GM12891 (cell line): ENCODE data around the gene DCAF8.

Experiments used
- POLR2A ChIP-seq: IDR thresholded peaks from 2 replicates; pipeline ENCODE4 v1.6.1; 2011; ENCODE audit warnings: low read depth, low read length, control low read depth
- SPI1 ChIP-seq: IDR thresholded peaks from 2 replicates; pipeline ENCODE4 v1.6.1; 2011; ENCODE audit warnings: low read depth, low read length, control low read depth

DNA sequence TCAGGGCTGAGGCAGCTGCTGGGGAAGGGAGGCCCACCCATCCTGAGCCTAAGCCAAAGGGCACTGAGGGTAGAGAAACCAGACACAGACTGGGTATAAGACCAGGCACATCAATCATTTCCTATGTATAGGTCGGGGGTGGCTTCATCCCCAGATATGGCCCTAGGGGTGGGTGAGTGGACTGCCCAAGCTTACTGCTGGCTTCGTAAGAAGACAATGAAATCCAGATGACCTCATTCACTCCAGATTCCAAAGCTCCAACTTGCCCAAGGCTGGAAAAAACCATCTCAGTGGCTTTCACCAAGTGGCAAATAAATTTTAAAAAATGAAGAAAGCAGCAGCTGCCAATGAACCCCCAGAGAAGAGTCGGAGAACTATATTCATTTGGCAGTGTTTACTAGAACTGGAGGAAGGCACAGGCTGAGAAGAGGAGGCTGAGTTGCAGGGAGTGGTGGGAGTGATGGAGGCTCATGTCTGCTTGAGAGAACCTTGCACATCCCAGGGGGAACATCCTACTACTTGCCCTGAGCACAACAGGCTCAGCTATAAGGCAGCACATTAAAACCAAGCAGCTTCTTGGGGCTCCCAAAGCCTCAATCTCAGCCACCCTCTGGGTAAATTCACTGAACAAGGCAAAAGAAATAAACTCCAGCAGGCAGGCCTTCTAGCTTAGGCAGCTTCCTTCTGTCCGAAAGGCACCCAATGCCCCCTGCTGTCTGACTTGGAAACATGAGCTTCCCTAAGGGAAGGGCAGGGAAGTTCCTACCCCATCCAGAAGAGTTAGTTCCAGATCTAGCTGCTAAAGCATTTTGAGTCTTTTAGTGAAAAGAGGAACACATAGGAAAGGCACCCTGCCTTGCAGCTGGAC is 43.1 kb downstream of the DCAF8 start:
- no peak for TF ChIP-seq POLR2A
- no peak for TF ChIP-seq SPI1
